Thoracic aorta (tissue), 2 donors: ENCODE results near the gene PTPN6. TPM values are rescaled to one million over a fixed set of nuclear protein-coding genes. Genes with fewer than 3 reads are reported as not detected.

Experiments used
- ATAC-seq: fragments of 150-250 bp; one replicate; pipeline ENCODE4 v1.8.0; 2017; ENCODE audit warnings: low read depth; ENCODE audit not compliant: insufficient number of reproducible peaks, low FRiP score
- DNase-seq: peaks from one replicate; pipeline ENCODE4 v3.0.0-alpha.2; 2020; ENCODE audit warnings: low spot score
- H3K27ac ChIP-seq, 2 donors: fragments of 200-600 bp; sonication (generic); 1 replicate in 1 of 2; 2 replicates in 1 of 2; pipeline ENCODE4 v1.5.1; 2016; ENCODE audit warnings: mild to moderate bottlenecking in 2 of 2, moderate library complexity in 2 of 2
- H3K27me3 ChIP-seq: fragments of 200-600 bp; sonication (generic); replicated peaks from 2 replicates; pipeline ENCODE4 v1.6.0; 2016; ENCODE audit warnings: mild to moderate bottlenecking; ENCODE audit not compliant: insufficient read depth
- H3K36me3 ChIP-seq: fragments of 200-600 bp; sonication (generic); one replicate; pipeline ENCODE4 v1.5.1; 2016
- H3K4me1 ChIP-seq, 2 donors: fragments of 200-600 bp; sonication (generic); 1 replicate in 1 of 2; 2 replicates in 1 of 2; pipeline versions ENCODE4 v1.5.1 to v1.6.0; 2016; ENCODE audit warnings: low read depth in 2 of 2, mild to moderate bottlenecking in 1 of 2; ENCODE audit not compliant: control insufficient read depth in 1 of 2
- H3K4me3 ChIP-seq: fragments of 200-600 bp; sonication (generic); 2 replicates; pipeline ENCODE4 v1.5.1; 2016; ENCODE audit warnings: mild to moderate bottlenecking
- H3K9me3 ChIP-seq: fragments of 200-600 bp; sonication (generic); 2 replicates; pipeline ENCODE4 v1.5.1; 2016
- CTCF ChIP-seq: fragments of 200-600 bp; sonication (generic); IDR thresholded peaks from one replicate; pipeline ENCODE4 v1.5.1; 2019; ENCODE audit warnings: antibody characterized with exemption
- total RNA-seq, 2 donors: library from RNA; depleted of rRNA; stranded (reverse); fragments of >200 nt; gene quantifications; one replicate each; pipeline versions ENCODE4 v1.1.0 to v1.2.3, GENCODE V29; 2016

The PTPN6 gene
- total RNA-seq, 2 donors from 2014 or later: 19.0 to 24.0 TPM

DNA sequence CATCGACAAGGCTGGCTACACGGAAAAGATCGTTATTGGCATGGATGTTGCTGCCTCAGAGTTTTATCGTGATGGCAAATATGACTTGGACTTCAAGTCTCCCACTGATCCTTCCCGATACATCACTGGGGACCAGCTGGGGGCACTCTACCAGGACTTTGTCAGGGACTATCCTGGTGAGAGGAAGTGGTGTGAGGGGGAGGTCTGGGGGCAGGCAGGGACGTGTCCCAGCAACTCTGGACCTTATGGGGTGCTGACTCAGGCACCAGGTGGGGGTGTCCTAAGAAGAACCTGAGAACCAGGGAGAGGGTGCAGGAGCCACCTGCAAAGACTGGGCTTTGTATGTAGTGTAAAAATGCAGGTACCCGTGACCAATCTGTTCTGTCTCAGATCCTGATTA, 31.6 kb upstream of the PTPN6 start:
- TF ChIP-seq CTCF: no peak
- Histone ChIP-seq H3K36me3 (peaks cover 13% of the 10 kb centered on the region), H3K9me3 (no peaks in the 10 kb centered on the region), H3K27me3 (no peaks in the 10 kb centered on the region), H3K4me3 (no peak overlapping the region), H3K4me1 (peaks cover 12 to 21% of the 10 kb centered on the region in 2 donors), H3K27ac (no peak overlapping the region)
- DNase-seq (no peak), ATAC-seq (no peak)

GRCh38 chr12:6921539-6921938, 29.6 kb upstream of the PTPN6 start:
- DNase-seq (no peak), ATAC-seq (no peak)
- no peaks in the 10 kb centered on the region for H3K9me3 ChIP-seq
- no peak overlapping the region for H3K27ac ChIP-seq
- no peak for TF ChIP-seq CTCF
- H3K4me1 ChIP-seq: peaks cover 10 to 30% of the 10 kb centered on the region in 2 donors
- H3K36me3 ChIP-seq: peaks cover 10% of the 10 kb centered on the region
- no peaks in the 10 kb centered on the region for H3K27me3 ChIP-seq
- H3K4me3 ChIP-seq: no peak overlapping the region

- ATAC-seq: no peak
- H3K36me3 ChIP-seq: peaks cover 4% of the 10 kb centered on the region
- TF ChIP-seq CTCF: no peak
- no peaks in the 10 kb centered on the region for H3K27me3 ChIP-seq
- no peak overlapping the region for H3K27ac ChIP-seq
- peaks cover 10 to 30% of the 10 kb centered on the region in 2 donors for H3K4me1 ChIP-seq
- no peak for DNase-seq
- no peaks in the 10 kb centered on the region for H3K9me3 ChIP-seq
- H3K4me3 ChIP-seq: peak overlapping the region; percentile 14
Observed at GRCh38 chr12:6921996-6922946, 28.9 kb upstream of the PTPN6 start.

GRCh38 chr12:6923003-6923732, 28.0 kb upstream of the PTPN6 start:
- ATAC-seq: no peak
- H3K27me3 ChIP-seq: no peaks in the 10 kb centered on the region

More at GRCh38 chr12:6923003-6923732, 28.0 kb upstream of the PTPN6 start:
- Histone ChIP-seq H3K27ac (no peak overlapping the region), H3K36me3 (peaks cover 4% of the 10 kb centered on the region), H3K4me3 (peak overlapping the region; percentile 14), H3K4me1 (peaks cover 10 to 30% of the 10 kb centered on the region in 2 donors), H3K9me3 (no peaks in the 10 kb centered on the region)
- TF ChIP-seq CTCF: no peak
- DNase-seq: no peak
